Fibroblast of lung (primary cell): Measurements from ENCODE around the gene SLK.

Source experiments
- CTCF ChIP-seq, 2 donors: IDR thresholded peaks in 1 of 2; conservative IDR thresholded peaks in 1 of 2; 1 replicate in 1 of 2; 2 replicates in 1 of 2; pipeline ENCODE4 v1.5.1; 2011 to 2012; ENCODE audit warnings: low read length in 2 of 2, control low read depth in 1 of 2, inconsistent platforms in 1 of 2, low read depth in 1 of 2, mild to moderate bottlenecking in 1 of 2
- EZH2 ChIP-seq: IDR thresholded peaks from 2 replicates; pipeline ENCODE4 v1.5.1; 2012; ENCODE audit warnings: low read length, control low read depth, mild to moderate bottlenecking; ENCODE audit errors: missing control alignments

DNA sequence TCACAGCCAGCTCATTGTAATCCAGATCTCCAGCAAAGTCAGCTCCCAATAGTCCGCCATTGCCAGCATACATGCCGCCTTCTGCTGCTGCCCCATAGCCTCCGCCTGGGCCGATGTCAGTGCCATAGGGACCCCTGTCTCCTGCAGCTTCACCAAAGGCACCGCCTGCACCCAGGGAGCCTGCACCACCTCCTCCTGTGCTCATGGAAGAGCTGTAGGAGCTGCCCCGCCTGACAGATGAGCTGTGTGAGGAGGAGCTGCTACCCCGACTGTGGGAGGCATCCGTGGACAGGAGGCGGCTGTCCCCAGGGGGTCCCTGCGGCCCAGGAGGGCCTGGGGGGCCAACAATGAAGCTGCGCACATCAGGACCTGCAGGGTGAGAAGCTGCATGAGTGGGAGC is 67.0 kb downstream of the SLK start:
- TF ChIP-seq EZH2 (no peak), CTCF (conservative IDR thresholded peaks at IDR 0.05 in 1 of 2, IDR thresholded peaks at IDR 0.05 in 1 of 2; ENCODE audit: low read depth in 1 of 2, low read length in 2 of 2) (no peak)
